ENCODE data around the gene MAPK12. TPM values are rescaled to one million over a fixed set of nuclear protein-coding genes. Genes with fewer than 3 reads are reported as not detected.

The MAPK12 gene
- total and polyA plus RNA-seq, 2 of the 4 experiments (the other 2 are of a cell fraction), result 41.0 to 56.3 TPM

DNA sequence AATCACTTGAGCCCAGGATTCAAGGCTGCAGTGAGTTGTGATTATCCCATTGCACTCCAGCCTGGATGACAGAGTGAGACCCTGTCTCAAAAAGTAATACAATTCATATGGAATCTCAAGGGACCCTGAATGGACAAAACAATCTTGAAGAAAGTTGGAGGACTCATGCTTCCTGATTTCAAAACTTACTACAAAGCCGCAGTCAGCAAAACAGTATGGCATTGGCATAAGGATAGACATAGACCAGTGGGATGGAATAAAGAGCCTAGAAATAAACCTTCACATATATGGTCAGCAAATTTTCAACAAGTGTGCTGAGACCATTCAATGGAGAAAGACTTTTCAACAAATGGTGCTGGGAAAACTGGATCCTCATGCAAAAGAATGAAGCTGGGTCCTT is 58.2 kb downstream of the MAPK12 start:
- Histone ChIP-seq H3K56ac (ENCODE audit: extremely low read depth, insufficient read depth, low read length) (no peak overlapping the region), H4K5ac (ENCODE audit: low read depth, low read length) (no peak overlapping the region), H3K9ac (ENCODE audit: low read depth, low read length) (no peak overlapping the region), H3K18ac (ENCODE audit: low read depth, low read length) (no peak overlapping the region), H3K9me3 (ENCODE audit: control insufficient read depth, insufficient read depth, low read length) (no peaks in the 10 kb centered on the region), H2BK15ac (ENCODE audit: low read depth, low read length) (no peak overlapping the region), H3K9me1 (ENCODE audit: insufficient read depth, low read length) (0 out of 2 replicates have a peak, but pooled peaks cover 2% of the 10 kb centered on the region), H3K79me1 (ENCODE audit: low read depth in 1 of 2, low read length in 2 of 2) (peaks cover 41 to 65% of the 10 kb centered on the region in 2 experiments), H2BK5ac (ENCODE audit: low read depth, low read length, poor library complexity, severe bottlenecking) (no peak overlapping the region), H3K4me1 (ENCODE audit: control insufficient read depth, insufficient read depth, low read length) (peaks cover 4% of the 10 kb centered on the region; the same call in 1 of the 2 replicates), H2BK120ac (ENCODE audit: low read depth, low read length) (no peak overlapping the region), H4K8ac (ENCODE audit: low read depth in 2 of 2, low read length in 2 of 2) (no peak overlapping the region), H4K91ac (ENCODE audit: insufficient read depth, low read depth, low read length) (no peak overlapping the region), H3K4me2 (ENCODE audit: low read depth, low read length) (no peak overlapping the region), H4K20me1 (ENCODE audit: insufficient read depth, low read length) (peaks cover 20% of the 10 kb centered on the region), H3K27ac (ENCODE audit: insufficient read depth, low read length) (no peak overlapping the region), H3K4ac (ENCODE audit: low read depth, low read length) (no peak overlapping the region), H3K27me3 (ENCODE audit: control insufficient read depth, insufficient read depth, low read length) (no peaks in the 10 kb centered on the region), H3K4me3 (ENCODE audit: insufficient read depth, low read depth, low read length) (no peak overlapping the region), H2AFZ (replicated peaks; ENCODE audit: low read length, poor library complexity) (no peak overlapping the region), H2AK9ac (replicated peaks; ENCODE audit: low read depth, low read length, poor library complexity) (no peak overlapping the region), H3K23ac (ENCODE audit: low read depth, low read length) (no peak overlapping the region; the same call in 1 of the 2 replicates), H2BK20ac (ENCODE audit: low read depth, low read length) (no peak overlapping the region), H3K36me3 (ENCODE audit: control insufficient read depth, insufficient read depth, low read length) (peaks cover 23% of the 10 kb centered on the region), H3K14ac (replicated peaks; ENCODE audit: low read depth, low read length) (no peak overlapping the region), H2AK5ac (ENCODE audit: low read depth, low read length) (no peak overlapping the region)
- POLR2A ChIA-PET (ENCODE audit: unreplicated experiment), result no interaction called here
- no peak for ATAC-seq (ENCODE audit: low read depth)
- CTCF ChIA-PET, result no interaction called here
- no peak for DNase-seq
- intact Hi-C loops (cut with micrococcal nuclease) (loop anchor here (10.0 kb wide), 1 partner anchor 228 kb away; no protein-coding TSS in a partner anchor), in situ Hi-C loops (cut with MboI; ENCODE audit: low sequenced_read_pairs) (loop anchor here (25.0 kb wide), 1 partner anchor 391 kb away; no protein-coding TSS in a partner anchor), dilution Hi-C loops (cut with HindIII; ENCODE audit: low sequenced_read_pairs, unreplicated experiment) (no loop called here)
- TF ChIP-seq MAFK (IDR thresholded peaks at IDR 0.05; ENCODE audit: low read depth, low read length) (peak; percentile 46), RFX5 (IDR thresholded peaks at IDR 0.05; ENCODE audit: low read depth, low read length) (no peak)
- no CpG with 5 or more reads among the region's 1 CpG for WGBS, 2 experiments (ENCODE audit: extremely low coverage in 2 of 2, insufficient read length in 1 of 2)
- no TSS peak for BruUV-seq (replicated peaks)

Other genes with a start within 250 kb of the MAPK12 start
- gene IL17REL, start 248.9 kb downstream of the MAPK12 start, total RNA-seq (2012; rRNA removed), result not detected in 2 replicates
- gene IL17REL, start 248.9 kb downstream of the MAPK12 start, polyA plus RNA-seq (2012; rRNA removed), result not detected in 2 replicates
- gene TTLL8, start 203.4 kb downstream of the MAPK12 start, total RNA-seq (2012; rRNA removed), result not detected in 2 replicates
- gene TTLL8, start 203.4 kb downstream of the MAPK12 start, polyA plus RNA-seq (2012; rRNA removed), result not detected in 2 replicates
- not detected in 2 replicates for gene MLC1, start 176.3 kb downstream of the MAPK12 start, total RNA-seq (2012; rRNA removed)
- gene MLC1, start 176.3 kb downstream of the MAPK12 start, polyA plus RNA-seq (2012; rRNA removed), result 0.07 and 0.10 TPM in 2 replicates
- 0.72 and 0.83 TPM in 2 replicates for gene MOV10L1, start 171.7 kb downstream of the MAPK12 start, total RNA-seq (2012; rRNA removed)
- gene MOV10L1, start 171.7 kb downstream of the MAPK12 start, polyA plus RNA-seq (2012; rRNA removed), result 0.83 and 1.4 TPM in 2 replicates
- under 0.01 and 0.18 TPM in 2 replicates for gene PANX2, start 91.0 kb downstream of the MAPK12 start, total RNA-seq (2012; rRNA removed)
- 1.3 and 1.7 TPM in 2 replicates for gene PANX2, start 91.0 kb downstream of the MAPK12 start, polyA plus RNA-seq (2012; rRNA removed)
- gene TRABD, start 75.8 kb downstream of the MAPK12 start, total RNA-seq (2012; rRNA removed), result 13.4 and 13.9 TPM in 2 replicates
- 42.7 and 45.3 TPM in 2 replicates for gene TRABD, start 75.8 kb downstream of the MAPK12 start, polyA plus RNA-seq (2012; rRNA removed)
- gene SELENOO, start 60.7 kb downstream of the MAPK12 start, total RNA-seq (2012; rRNA removed), result 10.3 and 10.4 TPM in 2 replicates
- gene SELENOO, start 60.7 kb downstream of the MAPK12 start, polyA plus RNA-seq (2012; rRNA removed), result 21.4 and 22.9 TPM in 2 replicates
- gene TUBGCP6, start 16.7 kb downstream of the MAPK12 start, total RNA-seq (2012; rRNA removed), result 10.0 and 10.8 TPM in 2 replicates
- gene TUBGCP6, start 16.7 kb downstream of the MAPK12 start, polyA plus RNA-seq (2012; rRNA removed), result 28.6 and 30.9 TPM in 2 replicates
- 3.6 and 3.9 TPM in 2 replicates for gene HDAC10, start 10.4 kb downstream of the MAPK12 start, total RNA-seq (2012; rRNA removed)
- 35.2 and 35.7 TPM in 2 replicates for gene HDAC10, start 10.4 kb downstream of the MAPK12 start, polyA plus RNA-seq (2012; rRNA removed)
- gene MAPK11, start 8.7 kb upstream of the MAPK12 start, total RNA-seq (2012; rRNA removed), result 7.5 and 8.1 TPM in 2 replicates
- gene MAPK11, start 8.7 kb upstream of the MAPK12 start, polyA plus RNA-seq (2012; rRNA removed), result 14.4 and 16.6 TPM in 2 replicates
- gene PLXNB2, start 46.0 kb upstream of the MAPK12 start, total RNA-seq (2012; rRNA removed), result 73.1 and 84.7 TPM in 2 replicates
- gene PLXNB2, start 46.0 kb upstream of the MAPK12 start, polyA plus RNA-seq (2012; rRNA removed), result 202 and 220 TPM in 2 replicates
- gene DENND6B, start 65.3 kb upstream of the MAPK12 start, total RNA-seq (2012; rRNA removed), result 0.36 and 0.56 TPM in 2 replicates
- 4.9 and 5.3 TPM in 2 replicates for gene DENND6B, start 65.3 kb upstream of the MAPK12 start, polyA plus RNA-seq (2012; rRNA removed)
- 49.4 and 51.6 TPM in 2 replicates for gene PPP6R2, start 81.6 kb upstream of the MAPK12 start, total RNA-seq (2012; rRNA removed)
- gene PPP6R2, start 81.6 kb upstream of the MAPK12 start, polyA plus RNA-seq (2012; rRNA removed), result 46.9 and 49.2 TPM in 2 replicates
- gene SBF1, start 213.4 kb upstream of the MAPK12 start, total RNA-seq (2012; rRNA removed), result 21.5 and 22.8 TPM in 2 replicates
- gene SBF1, start 213.4 kb upstream of the MAPK12 start, polyA plus RNA-seq (2012; rRNA removed), result 33.2 and 41.0 TPM in 2 replicates
- 0.18 and 0.28 TPM in 2 replicates for gene ADM2, start 219.9 kb upstream of the MAPK12 start, total RNA-seq (2012; rRNA removed)
- gene ADM2, start 219.9 kb upstream of the MAPK12 start, polyA plus RNA-seq (2012; rRNA removed), result 1.9 and 2.3 TPM in 2 replicates
- gene MIOX, start 225.2 kb upstream of the MAPK12 start, total RNA-seq (2012; rRNA removed), result not detected in 2 replicates
- gene MIOX, start 225.2 kb upstream of the MAPK12 start, polyA plus RNA-seq (2012; rRNA removed), result not detected in 2 replicates
- gene LMF2, start 246.0 kb upstream of the MAPK12 start, total RNA-seq (2012; rRNA removed), result 15.6 and 16.8 TPM in 2 replicates
- gene LMF2, start 246.0 kb upstream of the MAPK12 start, polyA plus RNA-seq (2012; rRNA removed), result 82.6 and 103 TPM in 2 replicates
- 36.4 and 38.5 TPM in 2 replicates for gene NCAPH2, start 246.5 kb upstream of the MAPK12 start, total RNA-seq (2012; rRNA removed)
- 30.2 and 30.8 TPM in 2 replicates for gene NCAPH2, start 246.5 kb upstream of the MAPK12 start, polyA plus RNA-seq (2012; rRNA removed)